ENCODE measurements around the gene TMEM127. TPM values are rescaled to one million over a fixed set of nuclear protein-coding genes. Genes with fewer than 3 reads are reported as not detected.

The TMEM127 gene
- total RNA-seq, 4 donors from 2014 or later: 18.5 to 131 (median 82.0) TPM

DNA sequence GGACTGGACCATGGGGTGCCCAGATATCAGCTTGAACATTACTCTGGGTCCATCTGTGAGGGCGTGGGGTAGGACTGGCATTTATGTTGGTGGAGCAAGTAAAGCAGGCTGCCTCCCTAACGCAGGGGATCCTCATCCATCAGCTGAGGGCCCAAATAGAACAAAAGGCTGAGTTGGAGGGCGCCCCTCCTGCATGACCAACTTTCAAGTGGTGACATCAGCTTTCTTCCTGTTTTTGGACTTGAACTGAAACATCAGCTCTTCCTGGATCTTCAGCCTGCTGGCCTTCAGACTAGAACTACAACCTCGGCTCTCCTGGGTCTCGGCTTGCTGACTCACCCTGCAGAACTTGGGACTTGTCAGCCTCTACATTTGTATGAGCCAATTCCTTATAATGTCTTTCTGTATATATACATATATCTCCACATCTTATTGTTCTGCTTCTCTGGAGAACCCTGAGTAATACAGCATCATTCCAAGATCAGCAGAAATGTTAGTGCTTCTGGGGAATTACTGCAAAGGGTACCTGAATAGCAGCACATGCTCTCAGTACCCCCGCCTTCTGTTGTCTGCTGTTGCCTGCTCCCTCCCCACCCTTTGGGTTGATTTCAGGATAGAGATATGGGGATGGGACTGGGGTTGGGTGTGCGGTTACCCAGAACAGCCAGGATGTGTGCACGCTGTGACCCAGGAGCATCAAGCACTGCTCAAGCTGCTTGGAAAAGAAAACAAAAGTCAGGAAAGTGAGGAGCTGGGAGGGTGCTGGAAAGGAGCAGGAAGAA is 20.0 kb downstream of the TMEM127 start:
- 86 to 88% methylated on average over 4 to 8 of the region's 8 CpGs for WGBS, 2 donors (ENCODE audit: low coverage in 1 of 2)
- no peaks in the 10 kb centered on the region for H3K36me3 ChIP-seq
- H3K27ac ChIP-seq: peak overlapping the region in 1 of 4 donors; percentile 2
- no peaks in the 10 kb centered on the region for H3K9me3 ChIP-seq
- intact Hi-C loops (cut with DNase I; ENCODE audit: low total_unique reads): no loop called here
- in situ Hi-C loops (cut with MboI; ENCODE audit: low pct_ligation_motif_present in 1 of 4, low pct_unique_long_range_greater_than_20kb in 1 of 4, low sequenced_read_pairs in 3 of 4): no loop called here
- H3K27me3 ChIP-seq: no peaks in the 10 kb centered on the region
- H3K4me3 ChIP-seq: no peak overlapping the region
- peaks cover 0 to 3% (median 0%) of the 10 kb centered on the region in 4 donors for H3K4me1 ChIP-seq
- DNase-seq: no peak
- TF ChIP-seq EP300 (IDR thresholded peaks at IDR 0.05; ENCODE audit: low read depth) (no peak), POLR2AphosphoS5 (IDR thresholded peaks at IDR 0.05) (no peak), POLR2A (IDR thresholded peaks at IDR 0.05) (no peak)
- TF ChIP-seq, protein P1, sequence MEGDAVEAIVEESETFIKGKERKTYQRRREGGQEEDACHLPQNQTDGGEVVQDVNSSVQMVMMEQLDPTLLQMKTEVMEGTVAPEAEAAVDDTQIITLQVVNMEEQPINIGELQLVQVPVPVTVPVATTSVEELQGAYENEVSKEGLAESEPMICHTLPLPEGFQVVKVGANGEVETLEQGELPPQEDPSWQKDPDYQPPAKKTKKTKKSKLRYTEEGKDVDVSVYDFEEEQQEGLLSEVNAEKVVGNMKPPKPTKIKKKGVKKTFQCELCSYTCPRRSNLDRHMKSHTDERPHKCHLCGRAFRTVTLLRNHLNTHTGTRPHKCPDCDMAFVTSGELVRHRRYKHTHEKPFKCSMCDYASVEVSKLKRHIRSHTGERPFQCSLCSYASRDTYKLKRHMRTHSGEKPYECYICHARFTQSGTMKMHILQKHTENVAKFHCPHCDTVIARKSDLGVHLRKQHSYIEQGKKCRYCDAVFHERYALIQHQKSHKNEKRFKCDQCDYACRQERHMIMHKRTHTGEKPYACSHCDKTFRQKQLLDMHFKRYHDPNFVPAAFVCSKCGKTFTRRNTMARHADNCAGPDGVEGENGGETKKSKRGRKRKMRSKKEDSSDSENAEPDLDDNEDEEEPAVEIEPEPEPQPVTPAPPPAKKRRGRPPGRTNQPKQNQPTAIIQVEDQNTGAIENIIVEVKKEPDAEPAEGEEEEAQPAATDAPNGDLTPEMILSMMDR (IDR thresholded peaks at IDR 0.05): no peak

DNA sequence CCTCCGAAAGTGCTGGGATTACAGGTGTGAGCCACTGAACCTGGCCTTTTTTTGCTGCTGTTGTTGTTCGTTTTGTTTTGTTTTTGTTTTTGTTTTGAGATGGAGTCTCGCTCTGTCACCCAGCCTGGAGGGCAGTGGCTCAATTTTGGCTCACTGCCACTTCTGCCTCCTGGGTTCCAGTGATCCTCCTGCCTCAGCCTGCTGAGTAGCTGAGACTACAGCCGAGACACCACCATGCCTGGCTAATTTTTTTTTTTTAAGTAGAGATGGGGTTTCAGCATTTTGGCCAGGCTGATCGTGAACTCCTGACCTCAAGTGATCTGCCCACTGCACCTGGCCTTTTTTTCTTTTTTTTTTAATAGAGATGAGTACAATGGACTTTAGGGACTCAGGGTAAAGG is 22.0 kb downstream of the TMEM127 start:
- in situ Hi-C loops (cut with MboI; ENCODE audit: low pct_ligation_motif_present in 1 of 4, low pct_unique_long_range_greater_than_20kb in 1 of 4, low sequenced_read_pairs in 3 of 4) (no loop called here), intact Hi-C loops (cut with DNase I; ENCODE audit: low total_unique reads) (no loop called here)
- TF ChIP-seq POLR2A (IDR thresholded peaks at IDR 0.05) (no peak), POLR2AphosphoS5 (IDR thresholded peaks at IDR 0.05) (no peak), EP300 (IDR thresholded peaks at IDR 0.05; ENCODE audit: low read depth) (no peak)
- TF ChIP-seq, protein P1 (IDR thresholded peaks at IDR 0.05): no peak
- no peak for DNase-seq
- H3K27ac ChIP-seq: no peak overlapping the region
- H3K4me1 ChIP-seq: peaks cover 0 to 3% (median 0%) of the 10 kb centered on the region in 4 donors
- no peaks in the 10 kb centered on the region for H3K9me3 ChIP-seq
- no peaks in the 10 kb centered on the region for H3K27me3 ChIP-seq
- no peak overlapping the region for H3K4me3 ChIP-seq
- no peaks in the 10 kb centered on the region for H3K36me3 ChIP-seq
- WGBS, 2 donors (ENCODE audit: low coverage in 1 of 2): 94 to 95% methylated on average over 3 to 5 of the region's 5 CpGs

DNA sequence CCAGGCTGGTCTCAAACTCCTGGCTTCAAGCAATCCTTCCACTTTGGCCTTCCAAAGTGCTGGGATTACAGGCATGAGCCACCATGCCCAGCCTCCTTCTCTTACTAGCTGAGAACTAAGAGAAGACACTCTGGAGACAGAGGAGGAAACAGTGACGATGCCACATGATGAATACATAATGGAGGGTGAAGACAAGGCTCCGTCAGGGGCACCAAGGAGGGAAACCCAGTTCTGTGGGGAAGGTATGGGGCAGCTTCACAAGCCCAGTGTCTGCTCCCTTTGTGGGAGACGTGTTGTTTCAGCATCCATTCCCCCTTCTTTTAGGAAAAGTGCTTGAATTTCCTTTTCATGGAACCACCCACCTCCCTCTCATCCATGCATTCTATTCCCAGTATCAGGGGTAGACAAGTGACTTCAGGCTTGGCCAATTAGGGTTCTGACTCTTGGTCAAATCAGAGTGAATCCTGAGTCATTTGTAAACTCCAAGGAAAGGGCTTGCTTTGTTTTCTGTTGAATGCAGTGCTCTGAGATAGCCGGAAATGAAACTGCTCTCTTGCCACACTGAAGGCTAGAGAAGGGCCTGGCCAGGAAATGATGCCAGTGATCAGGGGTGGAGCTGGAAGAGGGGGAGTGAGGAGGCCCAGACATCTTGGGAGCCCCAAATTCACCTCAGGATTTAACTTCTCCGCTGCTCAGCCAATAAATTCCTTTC is 23.7 kb downstream of the TMEM127 start:
- no peaks in the 10 kb centered on the region for H3K36me3 ChIP-seq
- no peak overlapping the region for H3K4me3 ChIP-seq
- peak; percentile 58 for DNase-seq
- TF ChIP-seq, protein P1 (IDR thresholded peaks at IDR 0.05): no peak
- no peak for TF ChIP-seq POLR2A (IDR thresholded peaks at IDR 0.05)
- TF ChIP-seq EP300 (IDR thresholded peaks at IDR 0.05; ENCODE audit: low read depth): no peak
- TF ChIP-seq POLR2AphosphoS5 (IDR thresholded peaks at IDR 0.05): no peak
- H3K4me1 ChIP-seq: peaks cover 0 to 3% (median 0%) of the 10 kb centered on the region in 4 donors
- no peaks in the 10 kb centered on the region for H3K27me3 ChIP-seq
- in situ Hi-C loops (cut with MboI; ENCODE audit: low pct_ligation_motif_present in 1 of 4, low pct_unique_long_range_greater_than_20kb in 1 of 4, low sequenced_read_pairs in 3 of 4): no loop called here
- H3K27ac ChIP-seq: peak overlapping the region; percentile 46 to 80 (median 72)
- intact Hi-C loops (cut with DNase I; ENCODE audit: low total_unique reads): no loop called here
- 58 to 74% methylated on average over 3 to 5 of the region's 5 CpGs for WGBS, 2 donors (ENCODE audit: low coverage in 1 of 2)
- no peaks in the 10 kb centered on the region for H3K9me3 ChIP-seq

DNA sequence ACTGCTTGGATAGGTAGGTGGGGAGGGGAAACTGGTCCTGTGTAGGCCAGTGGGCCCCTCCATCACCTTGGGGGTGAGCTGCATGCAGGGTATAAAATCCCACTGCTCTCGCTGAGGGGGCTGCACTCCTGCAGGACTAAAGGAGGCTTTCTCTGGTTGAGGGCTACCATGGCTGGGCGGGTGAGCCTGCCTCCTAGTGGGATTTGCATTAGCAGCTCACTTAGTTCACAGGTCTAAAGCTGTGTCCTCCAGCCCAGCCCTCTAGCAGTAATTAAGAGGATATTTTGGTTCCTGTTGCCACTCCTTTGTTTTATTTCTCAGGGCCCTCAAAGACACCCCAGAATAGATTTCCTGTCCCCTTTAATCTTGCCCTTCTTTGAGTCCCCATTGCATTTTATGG is 24.6 kb downstream of the TMEM127 start:
- peaks cover 0 to 3% (median 0%) of the 10 kb centered on the region in 4 donors for H3K4me1 ChIP-seq
- H3K9me3 ChIP-seq: no peaks in the 10 kb centered on the region
- H3K36me3 ChIP-seq: no peaks in the 10 kb centered on the region
- intact Hi-C loops (cut with DNase I; ENCODE audit: low total_unique reads): no loop called here
- TF ChIP-seq POLR2AphosphoS5 (IDR thresholded peaks at IDR 0.05) (no peak), POLR2A (IDR thresholded peaks at IDR 0.05) (no peak)
- no peak overlapping the region for H3K4me3 ChIP-seq
- peak overlapping the region in 3 of 4 donors; percentile 71 to 80 (median 73) for H3K27ac ChIP-seq
- in situ Hi-C loops (cut with MboI; ENCODE audit: low pct_ligation_motif_present in 1 of 4, low pct_unique_long_range_greater_than_20kb in 1 of 4, low sequenced_read_pairs in 3 of 4): no loop called here
- DNase-seq: no peak
- no peaks in the 10 kb centered on the region for H3K27me3 ChIP-seq
- 88% methylated on average over 2 of the region's 2 CpGs; no CpG with 5 or more reads in 1 of the 2 donors for WGBS, 2 donors (ENCODE audit: low coverage in 1 of 2)
